HL-60 (cell line): Measurements from ENCODE around the gene LRRN2.

Experiments
- DNase-seq, 2 experiments: peaks; one replicate each; pipeline ENCODE4 v3.0.0-alpha.2; 2010 to 2020; ENCODE audit warnings: low read depth in 1 of 2, low spot score in 1 of 2
- H3K27ac ChIP-seq: fragments of 250-450 bp; sonication (Bioruptor Pico); replicated peaks from 2 replicates; pipeline ENCODE4 v1.5.1; 2020; ENCODE audit warnings: mild to moderate bottlenecking, moderate library complexity
- H3K27me3 ChIP-seq: fragments of 250-450 bp; sonication (Bioruptor Pico); 2 replicates; pipeline ENCODE4 v1.5.1; 2021; ENCODE audit warnings: mild to moderate bottlenecking, moderate library complexity; ENCODE audit not compliant: insufficient read depth, poor library complexity, severe bottlenecking
- H3K4me3 ChIP-seq: replicated peaks from 2 replicates; pipeline ENCODE4 v1.5.1; 2011; ENCODE audit warnings: mild to moderate bottlenecking, control low read depth, low read length; ENCODE audit not compliant: insufficient read depth
- GABPA ChIP-seq: IDR thresholded peaks from 2 replicates; pipeline ENCODE4 v1.6.1; 2012; ENCODE audit warnings: low read depth
- POLR2AphosphoS5 ChIP-seq: IDR thresholded peaks from 2 replicates; pipeline ENCODE4 v1.6.1; 2012; ENCODE audit warnings: low read depth
- SPI1 ChIP-seq: IDR thresholded peaks from 2 replicates; pipeline ENCODE4 v1.6.1; 2012; ENCODE audit warnings: low read depth, mild to moderate bottlenecking, borderline replicate concordance
- TF ChIP-seq, protein P1 (sequence below): IDR thresholded peaks from 2 replicates; pipeline ENCODE4 v1.6.1; 2012; ENCODE audit warnings: low read depth; ENCODE audit not compliant: insufficient replicate concordance
- TF ChIP-seq, protein P2 (sequence below): IDR thresholded peaks from one replicate; pipeline ENCODE4 v1.5.1; 2011; ENCODE audit warnings: low read length, control low read depth, inconsistent platforms; ENCODE audit not compliant: insufficient read depth

Gene LRRN2

GRCh38 chr1:204672482-204673121, 12.9 kb downstream of the LRRN2 start:
- DNase-seq: no peak
- TF ChIP-seq GABPA (no peak), POLR2AphosphoS5 (no peak), SPI1 (no peak)
- TF ChIP-seq, protein P1, sequence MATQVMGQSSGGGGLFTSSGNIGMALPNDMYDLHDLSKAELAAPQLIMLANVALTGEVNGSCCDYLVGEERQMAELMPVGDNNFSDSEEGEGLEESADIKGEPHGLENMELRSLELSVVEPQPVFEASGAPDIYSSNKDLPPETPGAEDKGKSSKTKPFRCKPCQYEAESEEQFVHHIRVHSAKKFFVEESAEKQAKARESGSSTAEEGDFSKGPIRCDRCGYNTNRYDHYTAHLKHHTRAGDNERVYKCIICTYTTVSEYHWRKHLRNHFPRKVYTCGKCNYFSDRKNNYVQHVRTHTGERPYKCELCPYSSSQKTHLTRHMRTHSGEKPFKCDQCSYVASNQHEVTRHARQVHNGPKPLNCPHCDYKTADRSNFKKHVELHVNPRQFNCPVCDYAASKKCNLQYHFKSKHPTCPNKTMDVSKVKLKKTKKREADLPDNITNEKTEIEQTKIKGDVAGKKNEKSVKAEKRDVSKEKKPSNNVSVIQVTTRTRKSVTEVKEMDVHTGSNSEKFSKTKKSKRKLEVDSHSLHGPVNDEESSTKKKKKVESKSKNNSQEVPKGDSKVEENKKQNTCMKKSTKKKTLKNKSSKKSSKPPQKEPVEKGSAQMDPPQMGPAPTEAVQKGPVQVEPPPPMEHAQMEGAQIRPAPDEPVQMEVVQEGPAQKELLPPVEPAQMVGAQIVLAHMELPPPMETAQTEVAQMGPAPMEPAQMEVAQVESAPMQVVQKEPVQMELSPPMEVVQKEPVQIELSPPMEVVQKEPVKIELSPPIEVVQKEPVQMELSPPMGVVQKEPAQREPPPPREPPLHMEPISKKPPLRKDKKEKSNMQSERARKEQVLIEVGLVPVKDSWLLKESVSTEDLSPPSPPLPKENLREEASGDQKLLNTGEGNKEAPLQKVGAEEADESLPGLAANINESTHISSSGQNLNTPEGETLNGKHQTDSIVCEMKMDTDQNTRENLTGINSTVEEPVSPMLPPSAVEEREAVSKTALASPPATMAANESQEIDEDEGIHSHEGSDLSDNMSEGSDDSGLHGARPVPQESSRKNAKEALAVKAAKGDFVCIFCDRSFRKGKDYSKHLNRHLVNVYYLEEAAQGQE: no peak
- TF ChIP-seq, protein P2, sequence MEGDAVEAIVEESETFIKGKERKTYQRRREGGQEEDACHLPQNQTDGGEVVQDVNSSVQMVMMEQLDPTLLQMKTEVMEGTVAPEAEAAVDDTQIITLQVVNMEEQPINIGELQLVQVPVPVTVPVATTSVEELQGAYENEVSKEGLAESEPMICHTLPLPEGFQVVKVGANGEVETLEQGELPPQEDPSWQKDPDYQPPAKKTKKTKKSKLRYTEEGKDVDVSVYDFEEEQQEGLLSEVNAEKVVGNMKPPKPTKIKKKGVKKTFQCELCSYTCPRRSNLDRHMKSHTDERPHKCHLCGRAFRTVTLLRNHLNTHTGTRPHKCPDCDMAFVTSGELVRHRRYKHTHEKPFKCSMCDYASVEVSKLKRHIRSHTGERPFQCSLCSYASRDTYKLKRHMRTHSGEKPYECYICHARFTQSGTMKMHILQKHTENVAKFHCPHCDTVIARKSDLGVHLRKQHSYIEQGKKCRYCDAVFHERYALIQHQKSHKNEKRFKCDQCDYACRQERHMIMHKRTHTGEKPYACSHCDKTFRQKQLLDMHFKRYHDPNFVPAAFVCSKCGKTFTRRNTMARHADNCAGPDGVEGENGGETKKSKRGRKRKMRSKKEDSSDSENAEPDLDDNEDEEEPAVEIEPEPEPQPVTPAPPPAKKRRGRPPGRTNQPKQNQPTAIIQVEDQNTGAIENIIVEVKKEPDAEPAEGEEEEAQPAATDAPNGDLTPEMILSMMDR: no peak
- Histone ChIP-seq H3K4me3 (no peak overlapping the region), H3K27me3 (peaks cover 5% of the 10 kb centered on the region), H3K27ac (no peak overlapping the region)

DNA sequence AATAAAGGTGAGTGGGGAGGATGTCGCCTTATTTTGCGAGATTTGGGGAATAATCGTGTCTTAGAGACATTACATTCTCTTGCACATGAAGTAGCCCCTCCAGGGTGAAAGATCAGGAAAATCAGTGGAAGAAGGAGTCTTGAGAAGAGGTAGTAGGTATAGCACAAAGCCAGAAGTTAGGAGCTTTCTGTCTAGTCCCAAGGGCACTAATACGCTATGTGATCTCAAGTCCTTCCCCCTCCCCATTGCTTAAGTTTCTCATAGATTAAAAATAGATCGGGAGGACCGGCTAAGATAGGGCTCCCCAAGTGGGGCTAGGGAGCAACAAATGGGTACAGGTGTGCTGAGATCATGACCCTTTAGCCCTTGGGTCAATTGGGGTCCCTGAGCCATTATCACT, 13.5 kb downstream of the LRRN2 start:
- Histone ChIP-seq H3K27ac (no peak overlapping the region), H3K4me3 (no peak overlapping the region), H3K27me3 (peaks cover 5% of the 10 kb centered on the region)
- DNase-seq: no peak
- TF ChIP-seq SPI1 (no peak), POLR2AphosphoS5 (no peak), GABPA (no peak)
- TF ChIP-seq, protein P1: no peak
- TF ChIP-seq, protein P2: no peak

DNA sequence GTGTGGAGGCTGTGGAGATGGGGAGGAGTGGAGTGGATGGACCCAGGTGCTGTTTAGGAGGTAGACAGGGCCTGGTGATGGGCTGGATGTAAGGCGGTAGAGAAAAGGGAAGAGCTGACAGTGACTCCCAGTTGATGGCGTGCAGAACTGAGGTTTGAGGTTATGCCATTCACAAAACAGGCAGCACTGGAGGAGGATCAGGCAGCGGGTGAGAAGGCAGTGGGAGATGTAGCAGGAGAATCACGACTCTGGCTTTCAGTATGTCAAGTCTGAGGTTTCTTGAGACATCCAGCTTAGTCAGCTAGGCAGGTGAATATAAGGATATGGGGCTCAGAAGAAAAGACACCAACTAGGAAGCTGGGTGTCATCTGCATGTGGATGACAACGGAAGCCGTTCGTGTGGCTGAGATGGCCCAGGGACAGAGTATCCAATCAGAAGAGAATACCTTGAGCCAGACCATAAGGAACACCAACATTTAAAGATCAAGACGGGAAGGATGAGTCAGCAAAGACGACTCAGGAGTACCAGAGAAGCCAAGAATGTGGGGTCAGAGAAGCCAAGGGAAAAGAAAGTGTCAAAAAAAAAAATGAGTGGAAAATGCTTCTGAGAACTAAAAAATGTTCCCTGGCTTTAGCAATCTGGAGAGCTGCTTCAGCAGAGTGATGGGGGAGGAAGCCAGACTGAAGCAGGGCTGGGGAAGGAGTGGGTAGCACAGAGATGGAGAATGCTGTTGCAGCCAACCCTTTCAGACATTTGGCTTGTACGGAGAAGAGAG, 15.2 kb downstream of the LRRN2 start:
- H3K4me3 ChIP-seq: no peak overlapping the region
- no peak overlapping the region for H3K27ac ChIP-seq
- peaks cover 5% of the 10 kb centered on the region for H3K27me3 ChIP-seq
- TF ChIP-seq, protein P2: no peak
- TF ChIP-seq GABPA (no peak), POLR2AphosphoS5 (no peak), SPI1 (no peak)
- TF ChIP-seq, protein P1: no peak
- no peak for DNase-seq
